SK-N-SH treated with all-trans-retinoic acid at 6 μM for 48 hours (cell line): ENCODE results near the gene FAM136A.

ENCODE experiments used
- ATAC-seq: fragments of 200-7000 bp; cut with Tn5 transposase; 3 replicates; pipeline ENCODE4 v1.9.1; 2020; ENCODE audit warnings: mild to moderate bottlenecking, moderate library complexity
- ARNTL ChIP-seq: fragments of 450-650 bp; formaldehyde crosslinking; IDR thresholded peaks from 2 replicates; pipeline ENCODE4 v1.5.0; 2020; ENCODE audit warnings: low read depth, mild to moderate bottlenecking, moderate library complexity, borderline replicate concordance
- BACH2 ChIP-seq: fragments of 250-450 bp; sonication (Bioruptor Pico); IDR thresholded peaks from 2 replicates; pipeline ENCODE4 v1.9.0; 2021; ENCODE audit warnings: mild to moderate bottlenecking, borderline replicate concordance
- CREB5 ChIP-seq: fragments of 250-450 bp; sonication (Bioruptor Pico); IDR thresholded peaks from 2 replicates; pipeline ENCODE4 v1.5.1; 2020; ENCODE audit warnings: low read depth, mild to moderate bottlenecking, moderate library complexity
- CSDC2 ChIP-seq: fragments of 250-450 bp; sonication (Bioruptor Pico); IDR thresholded peaks from 2 replicates; pipeline ENCODE4 v1.5.0; 2020; ENCODE audit warnings: mild to moderate bottlenecking, moderate library complexity
- CSRNP3 ChIP-seq: fragments of 250-450 bp; sonication (Bioruptor Pico); IDR thresholded peaks from 2 replicates; pipeline ENCODE4 v1.5.1; 2021; ENCODE audit warnings: mild to moderate bottlenecking, moderate library complexity
- ESRRG ChIP-seq: fragments of 250-450 bp; sonication (Bioruptor Pico); IDR thresholded peaks from 2 replicates; pipeline ENCODE4 v1.6.1; 2021; ENCODE audit warnings: mild to moderate bottlenecking
- GLIS3 ChIP-seq: fragments of 250-450 bp; sonication (Bioruptor Pico); IDR thresholded peaks from 2 replicates; pipeline ENCODE4 v1.5.0; 2020; ENCODE audit warnings: mild to moderate bottlenecking, moderate library complexity
- ISL1 ChIP-seq: fragments of 250-450 bp; sonication (Bioruptor Pico); IDR thresholded peaks from 2 replicates; pipeline ENCODE4 v2.1.2; 2022; ENCODE audit warnings: mild to moderate bottlenecking, moderate library complexity
- OSR1 ChIP-seq: fragments of 250-450 bp; sonication (Bioruptor Pico); IDR thresholded peaks from 2 replicates; pipeline ENCODE4 v1.8.0; 2022; ENCODE audit warnings: moderate library complexity, mild to moderate bottlenecking, inconsistent platforms
- PATZ1 ChIP-seq: fragments of 250-450 bp; sonication (Bioruptor Pico); IDR thresholded peaks from 2 replicates; pipeline ENCODE4 v1.8.0; 2020; ENCODE audit warnings: mild to moderate bottlenecking, moderate library complexity, borderline replicate concordance
- POU6F1 ChIP-seq: fragments of 250-450 bp; sonication (Bioruptor Pico); IDR thresholded peaks from 2 replicates; pipeline ENCODE4 v1.8.0; 2021; ENCODE audit warnings: low read depth, mild to moderate bottlenecking, moderate library complexity, borderline replicate concordance
- RARB ChIP-seq: fragments of 250-450 bp; sonication (Bioruptor Pico); IDR thresholded peaks from 2 replicates; pipeline ENCODE4 v1.8.0; 2021; ENCODE audit warnings: mild to moderate bottlenecking, moderate library complexity
- SNAI2 ChIP-seq: fragments of 250-450 bp; sonication (Bioruptor Pico); IDR thresholded peaks from 2 replicates; pipeline ENCODE4 v1.5.0; 2020; ENCODE audit warnings: mild to moderate bottlenecking, moderate library complexity
- TCF4 ChIP-seq: fragments of 250-450 bp; sonication (Bioruptor Pico); IDR thresholded peaks from 2 replicates; pipeline ENCODE4 v1.8.0; 2021; ENCODE audit warnings: mild to moderate bottlenecking, moderate library complexity, borderline replicate concordance
- TOX ChIP-seq: fragments of 250-450 bp; sonication (Bioruptor Pico); IDR thresholded peaks from 2 replicates; pipeline ENCODE4 v1.8.0; 2021; ENCODE audit warnings: mild to moderate bottlenecking, moderate library complexity, borderline replicate concordance
- TSHZ2 ChIP-seq: fragments of 250-450 bp; sonication (Bioruptor Pico); IDR thresholded peaks from 2 replicates; pipeline ENCODE4 v1.5.0; 2020; ENCODE audit warnings: mild to moderate bottlenecking, moderate library complexity
- ZC3H10 ChIP-seq: fragments of 250-450 bp; sonication (Bioruptor Pico); IDR thresholded peaks from 2 replicates; pipeline ENCODE4 v1.5.1; 2021; ENCODE audit warnings: mild to moderate bottlenecking, moderate library complexity
- ZFP3 ChIP-seq: fragments of 250-450 bp; sonication (Bioruptor Pico); IDR thresholded peaks from 2 replicates; pipeline ENCODE4 v1.5.0; 2020; ENCODE audit warnings: mild to moderate bottlenecking, moderate library complexity
- ZFP30 ChIP-seq: fragments of 450-650 bp; formaldehyde crosslinking; IDR thresholded peaks from 2 replicates; pipeline ENCODE4 v1.5.0; 2022; ENCODE audit warnings: mild to moderate bottlenecking, moderate library complexity
- ZNF70 ChIP-seq: fragments of 450-650 bp; formaldehyde crosslinking; IDR thresholded peaks from 2 replicates; pipeline ENCODE4 v1.5.0; 2020; ENCODE audit warnings: mild to moderate bottlenecking, moderate library complexity
- ZNF8 ChIP-seq: fragments of 450-650 bp; formaldehyde crosslinking; IDR thresholded peaks from 2 replicates; pipeline ENCODE4 v1.5.0; 2020; ENCODE audit warnings: mild to moderate bottlenecking, moderate library complexity

Gene FAM136A

GRCh38 chr2:70301344-70302194, at the start of gene FAM136A:
Gene FAM136A, minus strand, starts transcription at chr2:70302067. Its CDS starts 56 bp downstream, at chr2:70302011.
- TF ChIP-seq ZFP30 (no peak), CSDC2 (no peak), ISL1 (CRISPR knock-in tag) (no peak), ZNF70 (CRISPR knock-in tag) (no peak), CSRNP3 (CRISPR knock-in tag) (no peak)
- ATAC-seq, result peak; percentile 96

- ATAC-seq, result no peak
- no peak for TF ChIP-seq CREB5
- no peak for TF ChIP-seq POU6F1 (CRISPR knock-in tag)
- no peak for TF ChIP-seq TOX
- TF ChIP-seq OSR1, result no peak
- TF ChIP-seq ZFP3 (CRISPR knock-in tag), result no peak
- TF ChIP-seq GLIS3, result no peak
These were observed 48.2 kb upstream of the FAM136A start for GRCh38 chr2:70349921-70350685.

- no peak for ATAC-seq
- TF ChIP-seq ZFP3 (CRISPR knock-in tag), result no peak
- TF ChIP-seq BACH2 (CRISPR knock-in tag), result no peak
- TF ChIP-seq RARB (CRISPR knock-in tag), result no peak
- no peak for TF ChIP-seq TOX
- TF ChIP-seq SNAI2 (CRISPR knock-in tag), result no peak
- no peak for TF ChIP-seq OSR1
- TF ChIP-seq ISL1 (CRISPR knock-in tag), result no peak
- no peak for TF ChIP-seq ZC3H10 (CRISPR knock-in tag)
- TF ChIP-seq ARNTL (CRISPR knock-in tag), result no peak
- TF ChIP-seq ZNF8, result no peak
- TF ChIP-seq CSRNP3 (CRISPR knock-in tag), result no peak
- TF ChIP-seq ESRRG (CRISPR knock-in tag), result no peak
- TF ChIP-seq PATZ1 (CRISPR knock-in tag), result no peak
- TF ChIP-seq TCF4 (CRISPR knock-in tag), result no peak
- no peak for TF ChIP-seq TSHZ2 (CRISPR knock-in tag)
- TF ChIP-seq POU6F1 (CRISPR knock-in tag), result no peak
These were observed 46.0 kb upstream of the FAM136A start for GRCh38 chr2:70347831-70348230.
